AG09319 (cell line): ENCODE data around the gene LIG3.
A peak's percentile ranks its signal among the peaks of the same experiment; 100 is the strongest.

Experiments
- DNase-seq: peaks from one replicate; pipeline ENCODE4 v3.0.0-alpha.2; 2010; ENCODE audit warnings: low read depth; ENCODE audit errors: extremely low read depth
- TF ChIP-seq, protein P1 (sequence below): IDR thresholded peaks from 2 replicates; pipeline ENCODE4 v1.5.1; 2011; ENCODE audit warnings: low read depth, mild to moderate bottlenecking, inconsistent platforms, low read length, moderate library complexity

The LIG3 gene

DNA sequence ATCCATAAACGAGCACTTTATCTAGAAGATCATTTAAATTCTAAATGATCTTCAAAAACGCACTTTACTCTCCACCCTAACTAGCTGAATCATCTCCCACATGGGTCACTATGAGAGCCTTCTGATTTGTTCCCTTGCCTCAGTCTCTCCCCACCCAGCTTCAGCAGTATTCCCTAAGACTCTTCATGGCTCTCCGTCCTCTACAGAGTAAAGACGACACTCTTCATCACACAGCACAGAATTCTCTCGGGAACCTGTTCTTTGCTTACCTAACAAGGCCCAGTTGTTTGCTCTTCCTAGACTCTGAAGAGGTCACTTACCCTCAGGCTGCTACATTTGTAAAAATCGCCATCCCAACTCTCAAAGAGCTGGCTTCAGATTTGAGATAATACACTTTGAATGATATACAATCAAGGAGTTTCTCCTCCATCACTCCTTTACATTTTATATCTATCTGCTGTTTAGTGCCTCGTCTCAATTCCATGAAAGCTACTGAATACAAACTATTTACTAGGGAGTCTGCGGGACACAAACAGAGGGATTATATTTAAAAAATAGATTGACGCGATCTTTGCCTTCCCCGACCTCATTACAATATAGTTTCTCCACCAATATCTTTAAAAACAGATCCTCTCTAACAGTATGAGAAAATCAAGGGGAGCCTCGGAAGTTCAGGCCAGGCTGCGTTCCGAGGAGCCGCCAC lies 511 bp upstream of the LIG3 start:
- TF ChIP-seq, protein P1, sequence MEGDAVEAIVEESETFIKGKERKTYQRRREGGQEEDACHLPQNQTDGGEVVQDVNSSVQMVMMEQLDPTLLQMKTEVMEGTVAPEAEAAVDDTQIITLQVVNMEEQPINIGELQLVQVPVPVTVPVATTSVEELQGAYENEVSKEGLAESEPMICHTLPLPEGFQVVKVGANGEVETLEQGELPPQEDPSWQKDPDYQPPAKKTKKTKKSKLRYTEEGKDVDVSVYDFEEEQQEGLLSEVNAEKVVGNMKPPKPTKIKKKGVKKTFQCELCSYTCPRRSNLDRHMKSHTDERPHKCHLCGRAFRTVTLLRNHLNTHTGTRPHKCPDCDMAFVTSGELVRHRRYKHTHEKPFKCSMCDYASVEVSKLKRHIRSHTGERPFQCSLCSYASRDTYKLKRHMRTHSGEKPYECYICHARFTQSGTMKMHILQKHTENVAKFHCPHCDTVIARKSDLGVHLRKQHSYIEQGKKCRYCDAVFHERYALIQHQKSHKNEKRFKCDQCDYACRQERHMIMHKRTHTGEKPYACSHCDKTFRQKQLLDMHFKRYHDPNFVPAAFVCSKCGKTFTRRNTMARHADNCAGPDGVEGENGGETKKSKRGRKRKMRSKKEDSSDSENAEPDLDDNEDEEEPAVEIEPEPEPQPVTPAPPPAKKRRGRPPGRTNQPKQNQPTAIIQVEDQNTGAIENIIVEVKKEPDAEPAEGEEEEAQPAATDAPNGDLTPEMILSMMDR, result no peak
- DNase-seq, result no peak

DNA sequence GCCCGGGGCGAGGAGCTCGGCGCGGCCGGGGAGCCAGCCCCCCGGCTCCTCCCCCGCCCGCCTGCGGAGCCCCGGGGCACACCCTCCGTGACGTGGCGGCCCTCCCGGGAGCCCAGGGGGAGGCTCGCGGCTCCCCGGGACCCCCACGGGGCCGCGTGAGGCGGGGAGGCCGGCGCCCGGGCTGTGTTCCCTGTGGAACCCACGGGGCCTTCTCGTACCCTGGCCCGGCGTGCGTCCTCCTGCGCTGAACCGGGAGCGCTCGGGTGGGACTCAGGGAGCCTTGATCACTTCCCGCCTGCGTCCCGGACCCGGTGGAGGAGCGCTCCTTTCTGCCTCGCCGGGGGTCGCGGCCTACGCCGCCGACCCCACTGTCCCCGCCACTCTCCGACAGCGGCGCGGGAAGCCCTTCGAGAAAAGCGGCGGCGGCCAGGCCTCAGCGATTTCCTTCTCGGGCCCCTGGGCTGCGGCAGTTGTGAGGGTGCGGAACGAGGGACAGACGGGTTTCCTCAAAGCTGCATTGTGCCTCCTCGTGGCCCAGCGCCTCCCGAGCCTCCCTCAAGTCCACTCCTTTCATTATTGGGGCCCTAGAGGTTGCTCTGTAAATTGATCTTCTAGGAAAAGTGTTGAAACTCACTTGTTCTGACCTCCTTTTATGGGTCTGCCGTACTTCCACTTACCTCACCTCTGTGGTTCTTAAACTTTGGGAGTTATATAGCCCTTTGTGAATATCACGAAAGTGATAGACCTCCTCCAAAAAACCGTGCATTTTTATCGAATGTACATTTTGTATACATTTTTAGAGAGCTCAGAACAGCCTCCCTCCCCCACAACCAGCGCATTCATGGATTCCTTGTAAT lies 597 bp downstream of the LIG3 start:
- TF ChIP-seq, protein P1, result peak; percentile 48
- DNase-seq, result peak; percentile 58

DNA sequence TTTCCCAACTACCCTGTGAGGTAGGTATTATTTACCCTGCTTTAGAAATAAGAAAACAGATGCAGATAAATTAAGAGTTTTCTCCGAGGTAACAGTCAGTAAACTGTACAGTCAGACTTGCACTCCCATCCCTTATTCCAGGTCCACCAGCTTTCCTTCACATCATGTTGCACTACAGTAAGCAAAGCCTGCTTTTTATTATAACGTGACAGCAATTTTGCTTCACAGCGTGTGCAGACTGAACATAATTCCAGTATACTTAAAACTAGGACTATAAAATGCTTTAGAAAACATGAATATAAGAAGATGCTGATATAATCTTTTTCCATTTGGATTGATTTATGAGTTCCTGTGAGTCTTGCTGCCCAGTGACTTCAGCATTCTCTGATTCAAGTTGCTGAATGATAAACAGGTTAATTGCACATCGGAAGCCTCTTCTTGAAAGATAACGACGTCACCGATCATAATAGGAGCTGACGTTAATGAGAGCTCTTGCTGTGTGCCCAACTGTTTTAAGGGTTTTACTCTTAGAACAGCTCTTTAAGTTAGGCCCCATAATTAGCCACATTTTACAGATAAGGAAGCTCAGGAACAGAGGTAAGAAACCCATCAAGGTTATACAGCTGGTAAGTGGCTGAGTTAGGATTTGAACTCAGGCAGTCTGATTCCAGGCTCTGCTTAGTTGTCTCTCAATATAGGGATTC lies 1.4 kb downstream of the LIG3 start:
- DNase-seq, result no peak

DNA sequence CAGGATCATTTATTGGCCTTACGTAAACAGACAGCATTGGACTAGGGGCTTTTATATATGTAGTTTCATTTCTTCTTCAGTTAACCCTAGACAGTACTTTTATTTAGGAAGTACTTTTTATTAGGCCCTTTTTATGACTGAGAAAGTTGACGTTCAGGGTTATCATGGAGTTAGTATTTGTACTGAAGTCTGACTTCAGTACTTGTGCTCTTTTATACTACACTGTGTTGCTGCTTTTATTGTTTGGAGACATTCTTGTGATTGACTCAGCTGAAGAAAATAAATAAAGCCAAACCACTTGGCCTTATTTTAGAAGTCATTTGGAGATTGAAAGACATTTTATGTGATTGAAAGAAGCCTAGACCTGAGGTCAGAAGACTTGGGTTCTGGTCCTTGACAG lies 6.9 kb downstream of the LIG3 start:
- TF ChIP-seq, protein P1, result no peak
- DNase-seq, result no peak

More for the DNA sequence above, 1.4 kb downstream of the LIG3 start:
- TF ChIP-seq, protein P1, result no peak

DNA sequence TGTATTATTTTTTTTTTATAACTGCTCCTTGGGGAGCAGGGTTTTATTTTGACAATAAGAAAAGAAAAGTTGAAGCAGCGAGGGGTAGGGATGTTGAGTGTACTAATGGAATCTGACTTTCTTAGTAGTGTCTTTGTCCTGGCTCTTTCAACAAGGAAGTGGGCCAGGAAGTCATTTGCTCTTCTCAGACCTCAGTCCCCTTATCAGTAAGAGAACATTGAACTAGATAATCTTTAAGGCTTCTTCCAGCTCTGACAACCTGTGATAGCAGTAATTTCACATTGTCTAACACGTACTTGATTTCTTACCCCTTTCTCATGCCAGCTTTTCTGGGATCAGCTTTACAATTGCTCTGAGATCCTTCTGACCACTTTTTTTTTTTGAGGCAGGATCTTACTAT lies 8.3 kb downstream of the LIG3 start:
- TF ChIP-seq, protein P1, result no peak
- no peak for DNase-seq

DNA sequence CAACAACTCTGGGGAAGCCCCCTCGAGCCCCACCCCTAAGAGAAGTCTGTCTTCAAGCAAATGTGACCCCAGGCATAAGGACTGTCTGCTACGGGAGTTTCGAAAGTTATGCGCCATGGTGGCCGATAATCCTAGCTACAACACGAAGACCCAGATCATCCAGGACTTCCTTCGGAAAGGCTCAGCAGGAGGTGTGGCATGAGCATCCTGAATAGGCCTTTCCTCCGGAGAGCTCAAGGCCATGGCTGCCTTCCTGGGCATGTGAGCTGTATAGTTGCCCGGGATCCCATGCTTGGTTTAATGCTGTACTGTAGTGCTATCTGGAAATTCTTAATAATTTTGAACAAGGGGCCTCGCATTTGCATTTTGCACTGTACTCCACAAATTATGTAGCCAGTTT lies 9.2 kb downstream of the LIG3 start:
- TF ChIP-seq, protein P1, result no peak
- no peak for DNase-seq
